22Rv1 (cell line): ENCODE results near the gene CCDC188.

ENCODE experiments used
- ZFX ChIP-seq: fragments of 450-650 bp; IDR thresholded peaks from 2 replicates; pipeline ENCODE4 v1.6.1; 2017; ENCODE audit warnings: antibody characterized with exemption, borderline replicate concordance
- TF ChIP-seq, protein P1 (sequence below): fragments of 450-650 bp; IDR thresholded peaks from 2 replicates; pipeline ENCODE4 v1.5.1; 2017; ENCODE audit warnings: mild to moderate bottlenecking

DNA sequence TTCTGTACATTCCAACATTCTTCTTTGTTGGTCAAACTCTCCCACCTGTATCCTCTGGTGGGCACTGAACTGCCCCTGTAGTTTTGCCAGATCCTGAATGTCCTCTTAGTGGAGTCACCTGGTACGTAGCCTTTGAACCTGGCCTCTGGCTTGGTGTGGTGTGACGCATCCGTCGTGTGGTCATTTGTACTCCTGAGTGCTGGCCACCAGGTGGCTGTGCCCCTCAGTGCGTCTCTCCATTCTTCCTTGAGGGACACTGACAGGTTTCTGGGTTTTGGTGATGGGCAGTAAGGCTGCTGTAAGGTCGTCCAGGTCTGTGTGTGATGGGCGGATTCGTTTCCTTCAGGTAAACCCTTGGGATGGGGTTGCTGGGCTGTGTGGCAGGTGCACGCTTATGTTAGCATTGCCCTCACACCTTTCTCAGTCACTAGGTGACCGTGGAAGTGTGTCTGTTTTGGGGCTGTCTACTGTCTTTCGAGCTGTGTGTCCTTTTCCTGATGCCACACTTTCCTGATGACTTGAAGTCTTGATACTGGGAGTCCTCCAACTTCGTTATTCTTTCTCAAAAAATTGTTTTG lies 48.6 kb downstream of the CCDC188 start:
- TF ChIP-seq, protein P1, sequence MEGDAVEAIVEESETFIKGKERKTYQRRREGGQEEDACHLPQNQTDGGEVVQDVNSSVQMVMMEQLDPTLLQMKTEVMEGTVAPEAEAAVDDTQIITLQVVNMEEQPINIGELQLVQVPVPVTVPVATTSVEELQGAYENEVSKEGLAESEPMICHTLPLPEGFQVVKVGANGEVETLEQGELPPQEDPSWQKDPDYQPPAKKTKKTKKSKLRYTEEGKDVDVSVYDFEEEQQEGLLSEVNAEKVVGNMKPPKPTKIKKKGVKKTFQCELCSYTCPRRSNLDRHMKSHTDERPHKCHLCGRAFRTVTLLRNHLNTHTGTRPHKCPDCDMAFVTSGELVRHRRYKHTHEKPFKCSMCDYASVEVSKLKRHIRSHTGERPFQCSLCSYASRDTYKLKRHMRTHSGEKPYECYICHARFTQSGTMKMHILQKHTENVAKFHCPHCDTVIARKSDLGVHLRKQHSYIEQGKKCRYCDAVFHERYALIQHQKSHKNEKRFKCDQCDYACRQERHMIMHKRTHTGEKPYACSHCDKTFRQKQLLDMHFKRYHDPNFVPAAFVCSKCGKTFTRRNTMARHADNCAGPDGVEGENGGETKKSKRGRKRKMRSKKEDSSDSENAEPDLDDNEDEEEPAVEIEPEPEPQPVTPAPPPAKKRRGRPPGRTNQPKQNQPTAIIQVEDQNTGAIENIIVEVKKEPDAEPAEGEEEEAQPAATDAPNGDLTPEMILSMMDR: 0 out of 2 replicates have a peak, but pooled peaks have one; percentile 7
- no peak for TF ChIP-seq ZFX
